GM13977 (cell line): ENCODE measurements around the gene ASIC1.

Source experiments
- DNase-seq: peaks from one replicate; pipeline ENCODE4 v3.0.0; 2012; ENCODE audit warnings: low spot score
- in situ Hi-C: fragments of 300-500 bp; cut with MboI; formaldehyde crosslinking; loops from one replicate; pipeline ENCODE4 v1.12.0; 2022; ENCODE audit warnings: low sequenced_read_pairs, low pct_unique_long_range_greater_than_20kb, mixed read lengths, inconsistent platforms; ENCODE audit not compliant: unreplicated experiment
- TF ChIP-seq, protein P1 (sequence below): IDR thresholded peaks from 2 replicates; pipeline ENCODE4 v1.5.1; 2012; ENCODE audit warnings: mild to moderate bottlenecking, control low read depth; ENCODE audit not compliant: insufficient read depth; ENCODE audit errors: extremely low read depth, missing control alignments

ASIC1 gene

DNA sequence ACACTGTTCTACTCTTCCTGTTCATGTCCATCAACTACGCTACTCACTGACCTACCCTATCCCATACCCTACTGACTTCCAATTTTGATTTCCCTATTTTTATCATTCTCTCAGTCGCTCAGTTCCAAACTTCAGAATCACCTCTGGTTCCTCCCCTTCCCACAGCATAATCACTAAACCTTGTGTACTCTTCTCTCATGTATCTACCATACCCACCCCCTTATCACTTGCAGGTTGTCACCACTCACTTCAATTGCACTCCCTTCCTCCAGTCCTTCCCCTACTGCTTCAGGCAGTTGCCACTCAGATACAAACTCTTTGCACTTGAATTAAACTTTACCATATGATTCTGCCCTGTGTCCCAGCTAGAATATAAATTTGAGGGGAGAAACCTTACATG lies 38.4 kb upstream of the ASIC1 start:
- TF ChIP-seq, protein P1, sequence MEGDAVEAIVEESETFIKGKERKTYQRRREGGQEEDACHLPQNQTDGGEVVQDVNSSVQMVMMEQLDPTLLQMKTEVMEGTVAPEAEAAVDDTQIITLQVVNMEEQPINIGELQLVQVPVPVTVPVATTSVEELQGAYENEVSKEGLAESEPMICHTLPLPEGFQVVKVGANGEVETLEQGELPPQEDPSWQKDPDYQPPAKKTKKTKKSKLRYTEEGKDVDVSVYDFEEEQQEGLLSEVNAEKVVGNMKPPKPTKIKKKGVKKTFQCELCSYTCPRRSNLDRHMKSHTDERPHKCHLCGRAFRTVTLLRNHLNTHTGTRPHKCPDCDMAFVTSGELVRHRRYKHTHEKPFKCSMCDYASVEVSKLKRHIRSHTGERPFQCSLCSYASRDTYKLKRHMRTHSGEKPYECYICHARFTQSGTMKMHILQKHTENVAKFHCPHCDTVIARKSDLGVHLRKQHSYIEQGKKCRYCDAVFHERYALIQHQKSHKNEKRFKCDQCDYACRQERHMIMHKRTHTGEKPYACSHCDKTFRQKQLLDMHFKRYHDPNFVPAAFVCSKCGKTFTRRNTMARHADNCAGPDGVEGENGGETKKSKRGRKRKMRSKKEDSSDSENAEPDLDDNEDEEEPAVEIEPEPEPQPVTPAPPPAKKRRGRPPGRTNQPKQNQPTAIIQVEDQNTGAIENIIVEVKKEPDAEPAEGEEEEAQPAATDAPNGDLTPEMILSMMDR = no peak
- no peak for DNase-seq
- in situ Hi-C loops = no loop called here

DNA sequence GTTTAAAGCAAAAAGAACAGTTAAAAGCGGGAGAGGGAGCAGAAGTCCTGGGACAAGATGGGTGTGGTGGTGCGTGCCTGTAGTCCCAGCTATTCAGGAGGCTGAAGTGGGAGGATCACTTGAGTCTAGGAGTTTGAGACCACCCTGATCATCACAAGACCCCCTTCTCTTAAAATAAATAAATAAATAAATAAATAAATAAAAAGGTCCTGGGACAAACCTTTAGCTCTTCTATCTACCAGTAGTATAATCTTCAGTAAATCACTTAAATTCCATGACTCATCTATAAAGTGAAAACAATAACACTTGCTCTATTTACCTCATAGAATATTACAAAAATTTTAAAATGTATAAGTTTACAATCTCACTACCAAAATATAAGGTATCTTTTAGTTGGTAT lies 37.9 kb upstream of the ASIC1 start:
- TF ChIP-seq, protein P1 = no peak
- in situ Hi-C loops = no loop called here
- no peak for DNase-seq

DNA sequence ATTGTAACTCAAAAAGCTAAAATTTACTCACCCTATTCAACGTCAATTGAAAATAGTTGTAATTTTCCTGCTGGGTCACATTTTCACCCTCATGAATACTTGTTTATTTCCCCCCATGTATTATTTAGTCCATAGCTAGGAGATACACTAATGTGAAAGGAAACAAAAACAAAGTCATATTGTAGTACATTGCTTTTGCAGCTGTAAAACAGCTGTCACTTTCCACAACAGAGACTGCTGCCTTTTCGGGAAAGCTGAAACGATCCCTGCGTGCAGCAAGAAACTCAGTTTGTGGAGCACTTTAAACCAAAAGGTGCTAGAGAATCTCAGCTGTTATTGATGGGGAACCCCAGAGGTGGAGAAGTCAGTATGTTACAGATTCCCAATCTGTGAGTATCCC lies 36.4 kb upstream of the ASIC1 start:
- in situ Hi-C loops = no loop called here
- no peak for DNase-seq
- TF ChIP-seq, protein P1 = no peak

DNA sequence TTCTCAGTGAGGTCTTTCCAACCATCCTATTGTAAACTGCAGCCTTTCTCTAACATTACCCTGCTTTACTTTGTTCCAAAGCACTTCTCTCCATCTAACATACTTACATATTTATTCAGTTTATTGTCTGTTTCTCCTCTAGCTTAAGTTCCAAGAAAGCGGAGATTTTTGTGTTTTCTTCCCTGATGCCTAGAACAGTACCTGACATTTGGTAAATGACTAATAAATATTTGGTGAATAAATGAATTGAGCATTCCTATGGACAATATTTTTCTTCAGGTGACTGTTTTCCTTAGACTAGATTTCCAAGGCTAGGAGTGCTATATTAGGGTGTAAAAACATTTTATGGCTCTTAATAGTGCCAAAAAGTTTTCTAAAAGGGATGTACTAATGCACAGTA lies 34.5 kb upstream of the ASIC1 start:
- TF ChIP-seq, protein P1 = no peak
- in situ Hi-C loops = no loop called here

DNA sequence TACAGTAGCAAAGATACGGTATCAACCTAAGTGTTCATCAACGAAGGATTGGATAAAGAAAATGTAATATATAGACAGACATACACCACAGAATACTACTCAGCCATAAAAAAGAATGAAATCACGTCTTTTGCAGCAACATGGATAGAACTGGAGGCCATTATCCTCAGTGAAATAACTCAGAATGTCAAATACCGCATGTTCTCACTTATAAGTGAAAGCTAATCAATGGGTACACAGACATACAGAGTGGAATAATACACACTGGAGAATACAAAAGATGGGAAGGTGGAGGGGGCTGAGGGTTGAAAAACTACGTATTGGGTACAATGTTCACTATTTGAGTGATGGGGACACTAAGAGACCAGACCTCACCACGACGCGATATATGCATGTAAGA lies 33.2 kb upstream of the ASIC1 start:
- no peak for DNase-seq
- TF ChIP-seq, protein P1 = no peak
- in situ Hi-C loops = no loop called here

More for the DNA sequence above, 34.5 kb upstream of the ASIC1 start:
- no peak for DNase-seq

DNA sequence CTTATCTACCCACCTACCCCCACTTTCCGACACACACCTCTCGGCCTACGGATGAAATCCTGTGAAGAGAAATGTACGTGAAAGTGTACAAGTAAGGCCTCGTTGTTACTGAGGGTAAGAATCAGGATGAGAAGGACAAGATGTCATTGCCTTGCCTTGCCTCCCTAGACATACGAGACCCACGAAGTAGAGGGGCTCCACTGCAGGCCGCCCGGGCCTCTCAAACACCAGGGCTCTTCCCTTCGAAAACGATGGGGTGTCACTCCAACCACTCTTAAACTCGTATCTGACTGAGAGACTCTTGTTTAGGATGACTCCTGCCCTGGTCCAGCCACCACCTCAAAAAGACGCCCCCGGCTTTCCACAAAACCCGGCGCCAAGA lies 32.6 kb upstream of the ASIC1 start:
- in situ Hi-C loops = no loop called here
- TF ChIP-seq, protein P1 = no peak
- DNase-seq = no peak
